Astrocyte (in vitro differentiated cells and primary cell): ENCODE measurements around the gene LTC4S.

Experiments
- CTCF ChIP-seq: IDR thresholded peaks from 2 replicates; pipeline ENCODE4 v1.5.1; 2011; ENCODE audit warnings: low read depth, mild to moderate bottlenecking, inconsistent platforms, low read length, moderate library complexity; ENCODE audit not compliant: insufficient read depth
- EZH2 ChIP-seq: IDR thresholded peaks from 2 replicates; pipeline ENCODE4 v1.6.1; 2012; ENCODE audit warnings: mild to moderate bottlenecking, low read length, inconsistent platforms; ENCODE audit not compliant: insufficient read depth

- no peak for TF ChIP-seq CTCF
- TF ChIP-seq EZH2: no peak
Observed at GRCh38 chr5:179798771-179799643, 5.2 kb downstream of the LTC4S start.
